Kidney glomerular epithelial cell (primary cell): ENCODE data around the gene ATP11B.

Experiments
- DNase-seq: peaks from one replicate; lab custom pipeline; 2025; lab: John Stamatoyannopoulos, UW

Gene ATP11B

GRCh38 chr3:182792901-182793662 is at the start of gene ATP11B:
Gene ATP11B (plus strand): TSS chr3:182793504. CDS start chr3:182793760, 256 bp downstream.
- DNase-seq: peak; percentile 86

GRCh38 chr3:182746959-182747358 is 46.3 kb upstream of the ATP11B start:
- no peak for DNase-seq

DNA sequence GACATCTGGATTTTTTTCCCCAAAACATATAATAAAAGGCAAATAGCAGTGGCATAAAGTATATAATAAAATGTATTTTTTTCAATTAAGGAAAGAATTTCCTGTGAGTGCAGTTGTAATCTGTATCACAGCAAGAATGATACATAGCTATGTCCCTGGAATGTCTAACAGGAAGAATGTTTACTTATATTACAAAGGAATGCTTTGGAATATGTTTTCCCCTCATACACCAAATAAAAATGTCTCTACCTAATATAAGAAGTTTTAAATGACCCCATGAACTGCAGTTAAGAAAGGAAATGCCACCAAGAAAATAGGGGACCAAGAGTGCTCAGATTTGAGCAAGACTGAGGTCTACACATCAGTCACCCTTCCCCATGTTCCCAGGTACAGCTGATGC is 38.0 kb upstream of the ATP11B start:
- no peak for DNase-seq

- no peak for DNase-seq
Observed at GRCh38 chr3:182755712-182756111, 37.6 kb upstream of the ATP11B start.

DNA sequence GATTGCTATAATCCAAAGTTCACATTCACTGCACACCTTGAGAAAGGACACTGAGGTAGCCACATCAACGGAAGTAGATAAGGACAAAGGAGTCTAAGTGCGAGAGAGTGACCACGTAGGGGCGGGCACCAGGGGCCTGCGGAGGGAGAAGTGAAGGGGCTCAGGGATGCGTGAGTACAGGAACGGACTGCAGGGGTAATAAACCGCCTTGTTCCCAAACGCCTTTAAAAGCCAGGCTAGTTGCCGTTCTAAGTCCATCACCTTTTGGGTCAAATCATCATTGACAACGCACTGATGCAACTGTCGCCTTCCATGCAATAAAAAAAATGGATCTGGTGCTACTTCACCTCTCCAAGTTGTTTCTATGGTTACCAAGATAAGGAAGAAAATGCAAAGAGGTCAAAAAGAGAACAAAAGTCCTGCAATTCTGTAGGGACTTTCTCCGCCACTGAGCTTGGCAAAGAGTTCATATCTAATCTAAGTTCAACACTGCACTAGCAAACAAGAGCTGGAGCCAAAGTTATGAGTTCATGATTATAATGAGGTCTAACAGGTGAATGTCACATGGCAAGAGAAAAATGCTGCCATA is 32.6 kb upstream of the ATP11B start:
- no peak for DNase-seq

GRCh38 chr3:182763896-182764295 is 29.4 kb upstream of the ATP11B start:
- DNase-seq: no peak

GRCh38 chr3:182765287-182765686 is 28.0 kb upstream of the ATP11B start:
- DNase-seq: no peak

GRCh38 chr3:182766099-182766498 is 27.2 kb upstream of the ATP11B start:
- no peak for DNase-seq

GRCh38 chr3:182768413-182768812 is 24.9 kb upstream of the ATP11B start:
- no peak for DNase-seq

GRCh38 chr3:182769673-182770072 is 23.6 kb upstream of the ATP11B start:
- DNase-seq: no peak

DNA sequence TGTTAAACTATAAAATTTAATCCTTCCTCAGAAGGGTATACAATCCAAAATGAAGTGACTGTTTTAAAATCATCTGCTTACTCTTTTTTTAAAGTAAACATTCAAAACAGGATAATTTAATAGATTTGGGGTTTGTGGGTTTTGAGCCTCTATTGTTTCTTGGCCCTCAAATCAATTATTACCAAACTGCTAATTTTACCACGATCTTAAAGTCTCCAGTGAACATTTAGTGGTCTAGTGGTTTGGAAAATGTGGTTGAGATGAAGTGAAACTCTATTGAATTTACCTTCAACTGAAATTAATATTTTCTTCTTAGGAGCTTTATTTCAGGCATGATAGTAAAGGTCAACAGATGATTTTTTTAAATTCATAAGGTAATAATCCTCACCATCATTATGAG is 11.2 kb upstream of the ATP11B start:
- DNase-seq: no peak

GRCh38 chr3:182783106-182783505 is 10.2 kb upstream of the ATP11B start:
- DNase-seq: no peak

DNA sequence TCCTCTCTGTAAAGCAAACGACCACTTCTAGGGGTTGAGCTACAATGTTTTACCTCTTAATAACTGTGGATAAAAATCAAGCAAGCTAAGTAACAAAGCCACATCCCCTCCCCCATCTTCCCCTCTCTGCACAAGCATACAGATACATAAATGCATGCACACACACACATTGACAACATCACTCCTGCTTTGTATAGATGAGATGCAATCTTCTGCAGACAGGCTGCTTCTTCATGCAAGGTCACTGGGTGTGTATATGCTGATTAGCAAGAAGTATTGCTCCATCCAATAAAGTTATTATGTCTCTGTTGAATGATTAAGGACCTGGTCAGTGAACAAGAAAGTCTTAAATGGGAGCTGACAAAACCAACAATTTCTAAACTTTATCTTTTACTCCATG is 8.8 kb upstream of the ATP11B start:
- DNase-seq: no peak

DNA sequence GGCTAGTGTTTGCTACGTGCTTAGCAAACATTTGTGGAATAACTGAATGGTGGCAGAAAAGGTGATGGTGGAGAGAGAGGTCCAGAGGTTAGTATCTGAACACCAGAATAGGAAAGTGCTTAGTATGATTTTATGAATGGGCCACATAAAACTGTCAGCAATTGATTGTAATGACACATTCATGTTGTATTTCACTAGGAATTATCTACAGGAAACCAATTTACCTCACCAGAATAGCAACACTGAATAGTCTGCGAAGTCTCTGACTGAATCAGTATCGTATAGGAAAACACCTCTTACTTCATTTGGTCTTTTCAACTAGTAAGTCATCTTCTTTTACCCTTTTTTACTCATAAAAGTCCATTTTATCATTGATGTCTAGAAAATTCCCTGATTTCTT is 8.2 kb upstream of the ATP11B start:
- DNase-seq: no peak

DNA sequence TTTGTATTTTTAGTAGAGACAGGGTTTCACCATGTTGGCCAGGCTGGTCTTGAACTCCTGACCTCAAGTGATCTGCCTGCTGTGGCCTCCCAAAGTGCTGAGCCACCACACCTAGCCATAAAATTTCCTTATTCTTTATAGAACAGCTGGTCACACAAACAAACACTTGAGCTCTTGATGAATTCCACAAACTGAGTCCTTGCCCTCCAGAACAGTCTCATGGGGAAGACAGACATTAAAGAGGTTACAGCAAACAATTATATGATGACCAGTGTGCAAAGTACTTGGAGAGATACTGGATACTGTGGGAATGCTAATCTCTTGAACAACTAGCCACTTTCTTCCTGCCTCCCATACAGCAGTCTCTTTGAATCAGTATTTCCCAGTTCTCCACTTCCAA is 7.5 kb upstream of the ATP11B start:
- DNase-seq: no peak

DNA sequence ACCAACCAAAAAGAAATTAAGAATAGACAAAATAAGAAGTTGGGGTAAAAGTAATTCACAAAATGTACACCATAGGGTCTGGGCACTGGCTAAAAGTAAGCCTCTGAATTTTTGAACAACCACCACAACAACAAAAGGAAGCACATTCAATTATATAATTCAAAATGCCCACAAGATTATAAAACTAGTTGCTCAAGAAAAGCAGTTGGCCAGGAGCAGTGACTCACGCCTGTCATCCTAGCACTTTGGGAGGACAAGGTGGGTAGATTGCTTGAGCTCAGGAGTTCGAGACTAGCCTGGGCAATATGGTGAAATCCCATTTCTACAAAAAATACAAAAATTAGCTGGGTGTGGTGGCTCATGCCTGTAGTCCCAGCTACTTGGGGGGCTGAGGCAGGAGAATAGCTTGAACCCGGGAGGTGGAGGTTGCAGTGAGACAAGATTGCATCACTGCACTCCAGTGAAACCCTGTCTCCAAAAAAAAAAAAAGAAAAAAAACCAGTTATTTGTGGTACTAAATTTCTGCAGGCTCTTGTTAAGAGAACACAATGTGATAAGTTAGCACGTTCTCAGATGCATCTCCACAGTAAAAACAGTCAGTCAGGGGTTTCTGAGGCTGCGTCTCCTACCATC is 6.6 kb upstream of the ATP11B start:
- no peak for DNase-seq

GRCh38 chr3:182787302-182788036 is 5.8 kb upstream of the ATP11B start:
- DNase-seq: no peak

DNA sequence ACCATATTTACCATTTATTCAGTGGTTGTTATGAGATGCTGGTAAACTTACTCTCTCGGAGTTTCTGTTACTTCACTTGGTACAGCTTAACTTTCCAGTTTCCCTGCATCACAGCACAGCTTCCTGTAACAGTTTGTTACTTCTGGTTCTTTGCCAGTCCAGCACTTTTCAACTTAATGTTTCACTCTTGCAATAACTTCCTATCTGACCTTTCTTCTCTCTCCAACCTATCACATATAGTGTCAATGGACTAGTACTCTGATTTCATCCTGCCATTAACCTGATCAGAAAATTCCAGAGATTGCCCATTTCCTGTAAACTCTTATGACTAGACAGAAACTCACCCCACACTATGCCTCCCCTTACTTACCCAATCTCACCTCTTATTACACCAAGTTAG is 3.9 kb upstream of the ATP11B start:
- DNase-seq: peak; percentile 4

DNA sequence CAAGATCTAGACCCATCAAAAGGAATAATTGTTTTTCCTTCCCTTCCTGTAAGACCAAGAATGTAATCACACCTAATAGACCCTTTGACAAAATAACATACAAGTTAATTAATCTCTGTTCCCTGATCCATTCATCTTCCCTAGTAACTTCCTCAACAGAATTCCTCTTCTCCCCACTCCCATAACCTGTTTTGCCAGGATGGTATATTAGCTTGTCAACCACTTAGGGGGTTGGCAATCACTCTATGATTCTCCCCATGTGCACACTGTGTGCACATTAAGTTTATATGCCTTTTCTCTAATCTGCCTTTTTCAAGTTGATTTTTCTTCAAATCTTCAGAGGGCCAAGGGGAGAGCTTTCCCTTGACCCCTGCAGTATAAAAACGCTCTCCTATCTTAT is 2.7 kb upstream of the ATP11B start:
- no peak for DNase-seq

DNA sequence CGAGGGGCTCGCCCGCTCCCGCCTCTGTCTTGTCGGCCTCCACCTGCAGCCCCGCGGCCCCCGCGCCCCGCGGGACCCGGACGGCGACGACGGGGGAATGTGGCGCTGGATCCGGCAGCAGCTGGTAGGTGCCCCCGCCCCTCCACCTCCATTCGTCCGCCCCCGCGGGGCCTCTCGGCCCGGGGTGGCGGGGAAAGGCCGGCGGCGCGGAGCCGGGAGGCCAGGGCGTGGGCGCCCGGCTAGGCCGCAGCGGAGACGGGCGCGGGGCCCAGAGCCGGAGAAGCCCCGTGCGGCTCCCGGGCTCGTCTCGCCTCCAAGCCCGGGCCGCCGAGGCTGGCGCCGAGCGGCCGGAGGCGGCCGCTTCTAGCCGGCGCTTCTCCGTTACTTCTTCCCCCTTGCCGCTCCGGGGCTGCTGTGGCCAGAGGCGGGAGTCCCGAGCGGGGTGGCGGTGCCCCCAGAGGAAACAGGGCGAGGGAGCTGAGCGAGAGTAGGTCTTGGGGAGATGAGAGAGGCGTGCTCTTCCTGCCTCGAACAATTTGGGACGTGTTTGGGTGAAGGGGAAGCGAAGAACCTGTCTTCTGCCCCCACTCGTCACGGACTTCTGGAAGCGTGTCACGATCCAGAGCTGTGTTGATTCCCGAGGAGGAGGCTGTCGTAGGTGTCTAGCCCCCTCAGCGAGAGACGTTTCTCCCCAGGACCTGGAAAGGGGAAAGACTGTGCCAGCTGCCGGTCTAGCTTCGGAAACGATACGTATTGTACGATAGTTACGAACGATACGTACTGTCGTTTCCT is 555 bp downstream of the ATP11B start:
- peak; percentile 39 for DNase-seq

- peak; percentile 15 for DNase-seq
Observed at GRCh38 chr3:182794455-182795388, 1.4 kb downstream of the ATP11B start.
